Activated naive CD8-positive, alpha-beta T cell treated with anti-CD3 and anti-CD28 coated beads, Interleukin-2, amount 50 U/mL, for 24 hours (primary cell): ENCODE data around the gene OTX2.

Experiments used
- ATAC-seq: fragments of 150-1000 bp; cut with Tn5 transposase; one replicate; pipeline ENCODE4 v1.10.0; 2021
- DNase-seq: peaks from one replicate; pipeline ENCODE4 v3.0.0; 2021
- H3K27ac Mint-ChIP-seq: one replicate; pipeline ENCODE4 v1.8.0; 2021; ENCODE audit warnings: mild to moderate bottlenecking, mixed read lengths
- H3K27me3 Mint-ChIP-seq: one replicate; pipeline ENCODE4 v1.8.0; 2021; ENCODE audit warnings: mixed read lengths
- H3K36me3 Mint-ChIP-seq: one replicate; pipeline ENCODE4 v1.8.0; 2021; ENCODE audit warnings: low read depth, mixed read lengths
- H3K4me1 Mint-ChIP-seq: one replicate; pipeline ENCODE4 v1.8.0; 2021; ENCODE audit warnings: mixed read lengths
- H3K4me3 Mint-ChIP-seq: one replicate; pipeline ENCODE4 v1.8.0; 2021; ENCODE audit warnings: mild to moderate bottlenecking, moderate library complexity, mixed read lengths
- H3K9me3 Mint-ChIP-seq: one replicate; pipeline ENCODE4 v1.8.0; 2021; ENCODE audit warnings: mixed read lengths

Gene OTX2

DNA sequence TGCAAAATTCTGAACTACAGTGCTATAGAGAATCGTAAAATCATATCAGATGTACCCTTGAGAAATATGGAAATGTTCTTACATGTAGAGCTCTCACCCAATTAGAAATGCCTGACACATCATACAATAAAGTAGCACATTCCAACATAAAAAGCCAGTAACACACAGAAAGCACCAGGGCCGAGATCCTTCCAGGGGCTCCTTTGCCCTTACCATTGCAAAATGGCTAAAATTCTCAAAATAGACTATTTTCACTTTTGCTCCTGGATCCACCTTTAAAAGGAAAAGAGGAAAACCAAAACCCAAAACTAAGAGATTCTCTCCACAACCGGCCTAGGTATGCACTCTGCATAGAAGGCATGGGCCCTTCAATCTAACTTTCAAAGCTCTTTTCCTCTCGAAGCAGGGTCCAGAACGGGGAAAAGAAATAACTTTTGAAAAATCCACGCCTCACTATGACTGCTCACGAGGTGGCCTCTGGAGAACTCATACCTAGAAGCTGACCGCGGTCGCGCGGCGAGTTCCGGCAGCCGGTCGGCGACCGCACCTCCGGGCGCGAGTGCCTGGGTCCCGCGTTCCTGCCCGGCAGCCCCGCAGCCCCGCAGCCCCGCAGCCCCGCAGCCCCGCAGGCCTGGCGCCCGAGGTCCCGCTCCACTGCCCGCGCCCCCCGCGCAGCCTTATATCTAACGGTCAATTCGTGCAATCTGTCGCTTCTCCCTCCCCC is 2.7 kb downstream of the OTX2 start:
- Mint-ChIP-seq H3K36me3 (peaks cover 13% of the 10 kb centered on the region), H3K4me1 (peaks cover 28% of the 10 kb centered on the region), H3K4me3 (no peak overlapping the region), H3K27ac (no peak overlapping the region), H3K9me3 (peaks cover 13% of the 10 kb centered on the region), H3K27me3 (peaks cover 84% of the 10 kb centered on the region)
- ATAC-seq (no peak), DNase-seq (no peak)

DNA sequence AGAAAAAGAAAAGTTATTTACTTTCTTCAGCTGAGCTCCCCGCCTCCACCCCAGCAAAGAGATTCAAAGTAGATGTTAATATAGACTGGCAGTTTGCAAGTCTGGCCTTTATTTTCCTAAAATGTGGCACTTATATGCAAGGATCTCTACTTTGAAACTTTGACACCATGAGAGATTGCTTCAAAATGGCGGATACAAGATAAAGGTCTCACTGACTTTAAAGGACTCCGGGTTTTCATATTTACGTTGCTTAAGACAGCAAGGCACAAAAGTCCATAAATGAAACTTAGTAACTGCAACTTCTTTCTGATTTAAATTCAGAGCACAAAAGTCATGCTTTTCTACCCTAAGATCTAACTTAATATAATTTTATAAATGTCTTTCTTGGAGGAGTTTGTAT is 3.5 kb downstream of the OTX2 start:
- Mint-ChIP-seq H3K27me3 (peaks cover 88% of the 10 kb centered on the region), H3K27ac (no peak overlapping the region), H3K9me3 (peaks cover 13% of the 10 kb centered on the region)

DNA sequence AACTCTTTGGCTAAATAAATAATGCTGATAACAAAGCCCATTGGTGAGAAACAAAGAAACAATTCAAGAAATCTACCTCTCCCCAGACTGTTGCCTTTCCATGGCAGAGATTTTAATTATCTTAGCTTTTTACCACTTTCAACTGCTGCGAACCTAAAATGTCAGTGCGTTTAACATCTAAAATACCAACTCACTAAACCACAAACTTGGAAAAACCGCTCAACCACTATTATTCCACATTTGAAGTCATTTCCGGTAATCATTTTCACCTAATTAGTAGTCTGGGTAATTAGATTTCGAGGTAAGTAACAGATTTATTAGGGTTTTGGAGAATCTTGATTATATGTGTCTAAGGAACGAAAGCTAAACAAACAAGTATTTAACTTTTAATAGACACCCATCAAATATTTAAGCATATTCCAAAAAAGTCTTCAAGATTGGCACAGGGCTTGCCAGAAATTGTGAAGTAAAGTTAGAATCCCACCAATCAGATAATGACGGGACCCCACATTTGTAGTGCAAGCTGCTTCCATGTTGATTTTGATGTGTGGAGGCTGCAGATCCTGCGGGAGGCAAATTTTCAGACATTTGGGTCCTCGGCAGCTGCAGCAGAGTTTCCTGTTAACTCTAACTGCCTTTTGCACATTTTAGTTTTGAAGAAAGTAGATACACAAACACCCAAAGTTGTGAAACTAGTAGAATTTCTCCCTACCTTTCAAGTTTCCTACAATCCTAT is 4.1 kb downstream of the OTX2 start:
- Mint-ChIP-seq H3K27me3 (peaks cover 91% of the 10 kb centered on the region), H3K4me1 (peaks cover 27% of the 10 kb centered on the region), H3K36me3 (peaks cover 13% of the 10 kb centered on the region), H3K4me3 (no peak overlapping the region), H3K9me3 (peaks cover 13% of the 10 kb centered on the region), H3K27ac (no peak overlapping the region)
- no peak for DNase-seq
- ATAC-seq = no peak

More for the DNA sequence above, 3.5 kb downstream of the OTX2 start:
- DNase-seq (no peak), ATAC-seq (no peak)
- Mint-ChIP-seq H3K36me3 (peaks cover 13% of the 10 kb centered on the region), H3K4me1 (peaks cover 28% of the 10 kb centered on the region), H3K4me3 (no peak overlapping the region)

DNA sequence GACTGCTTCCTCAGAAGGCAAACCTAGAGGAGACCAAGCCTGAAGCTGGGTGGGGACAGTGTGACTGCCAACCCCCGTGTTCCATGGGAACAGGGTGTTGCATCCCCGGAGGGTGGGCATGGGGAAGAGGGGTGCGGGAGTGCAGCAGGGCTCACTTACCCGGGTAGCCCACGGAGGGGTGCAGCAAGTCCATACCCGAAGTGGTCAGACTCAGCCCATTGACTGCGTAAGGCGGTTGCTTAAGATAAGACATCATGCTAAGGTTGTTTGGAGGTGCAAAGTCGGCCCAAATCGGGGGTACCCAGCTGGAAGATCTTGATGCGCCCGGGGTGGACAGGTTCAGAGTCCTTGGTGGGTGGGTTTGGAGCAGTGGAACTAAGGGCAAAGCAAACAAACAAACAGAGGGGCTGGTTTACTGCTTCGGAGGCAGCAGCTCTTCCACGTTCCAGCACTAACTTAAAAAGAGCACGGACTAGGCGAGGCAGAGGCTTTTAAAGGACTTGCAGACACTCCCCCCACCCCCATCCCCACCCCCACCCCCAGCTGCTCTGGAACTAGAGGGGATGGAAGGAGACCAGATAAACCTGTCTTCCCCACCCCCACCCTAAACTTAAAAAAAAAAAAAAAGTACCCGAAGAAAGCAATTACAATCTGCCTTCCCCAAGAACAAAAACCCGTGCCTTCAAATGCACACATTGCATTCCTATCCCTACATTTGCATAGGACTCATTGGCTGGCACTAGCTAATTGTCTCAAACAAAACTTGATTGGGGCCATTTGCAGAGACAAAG is 4.9 kb downstream of the OTX2 start:
- no peak overlapping the region for H3K4me3 Mint-ChIP-seq
- H3K27ac Mint-ChIP-seq = no peak overlapping the region
- peaks cover 13% of the 10 kb centered on the region for H3K36me3 Mint-ChIP-seq
- H3K27me3 Mint-ChIP-seq = peaks cover 91% of the 10 kb centered on the region
- H3K9me3 Mint-ChIP-seq = peaks cover 13% of the 10 kb centered on the region
- ATAC-seq (no peak), DNase-seq (no peak)
- H3K4me1 Mint-ChIP-seq = peaks cover 25% of the 10 kb centered on the region

DNA sequence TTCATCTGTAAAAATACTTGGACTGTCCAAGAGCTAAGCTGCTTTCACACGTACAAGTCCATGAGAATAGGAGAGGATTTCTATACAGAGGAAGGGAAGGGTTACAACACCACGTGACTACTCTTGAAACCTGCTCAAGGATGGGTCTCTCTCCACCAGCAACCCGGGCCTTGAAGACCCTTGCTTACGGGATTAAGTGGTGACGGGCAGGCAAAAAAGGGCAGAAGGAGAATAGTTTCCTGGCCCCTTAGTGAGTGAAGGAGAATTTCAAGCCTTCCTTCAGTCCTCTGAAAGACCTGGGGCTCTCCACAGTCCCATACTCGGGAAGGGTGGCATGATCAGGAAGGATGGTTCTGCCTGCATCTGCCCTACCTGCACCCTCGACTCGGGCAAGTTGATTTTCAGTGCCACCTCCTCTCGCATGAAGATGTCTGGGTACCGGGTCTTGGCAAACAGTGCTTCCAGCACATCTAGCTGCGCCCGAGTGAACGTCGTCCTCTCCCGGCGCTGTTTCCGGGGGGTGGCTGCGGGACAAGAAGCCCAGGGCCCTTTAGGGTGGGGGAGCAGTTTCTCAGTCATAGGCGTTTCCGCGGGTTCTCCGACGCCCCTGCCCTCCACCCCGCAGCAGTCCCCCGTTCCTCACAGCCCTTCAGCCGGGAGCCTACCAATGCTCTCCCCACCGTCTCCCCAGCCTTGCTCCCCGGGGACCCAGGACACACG is 6.3 kb downstream of the OTX2 start:
- no peak overlapping the region for H3K4me3 Mint-ChIP-seq
- ATAC-seq (no peak), DNase-seq (no peak)
- peaks cover 93% of the 10 kb centered on the region for H3K27me3 Mint-ChIP-seq
- H3K9me3 Mint-ChIP-seq = peaks cover 7% of the 10 kb centered on the region
- H3K36me3 Mint-ChIP-seq = peaks cover 5% of the 10 kb centered on the region
- H3K27ac Mint-ChIP-seq = no peak overlapping the region
- peaks cover 19% of the 10 kb centered on the region for H3K4me1 Mint-ChIP-seq

DNA sequence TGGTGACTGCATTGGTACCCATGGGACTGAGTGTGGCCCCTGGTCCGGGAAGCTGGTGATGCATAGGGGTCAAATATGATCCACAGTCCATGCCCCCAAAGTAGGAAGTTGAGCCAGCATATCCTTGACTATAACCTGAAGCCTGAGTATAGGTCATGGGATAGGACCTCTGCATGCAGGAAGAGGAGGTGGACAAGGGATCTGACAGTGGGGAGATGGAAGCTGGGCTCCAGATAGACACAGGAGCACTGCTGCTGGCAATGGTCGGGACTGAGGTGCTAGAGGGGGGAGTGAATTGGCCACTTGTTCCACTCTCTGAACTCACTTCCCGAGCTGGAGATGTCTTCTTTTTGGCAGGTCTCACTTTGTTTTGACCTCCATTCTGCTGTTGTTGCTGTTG is 8.4 kb downstream of the OTX2 start:
- H3K27ac Mint-ChIP-seq = no peak overlapping the region
- no peak overlapping the region for H3K4me3 Mint-ChIP-seq
- H3K9me3 Mint-ChIP-seq = peaks cover 7% of the 10 kb centered on the region
- ATAC-seq (no peak), DNase-seq (no peak)
- peaks cover 12% of the 10 kb centered on the region for H3K4me1 Mint-ChIP-seq
- peaks cover 88% of the 10 kb centered on the region for H3K27me3 Mint-ChIP-seq
- H3K36me3 Mint-ChIP-seq = peaks cover 3% of the 10 kb centered on the region

DNA sequence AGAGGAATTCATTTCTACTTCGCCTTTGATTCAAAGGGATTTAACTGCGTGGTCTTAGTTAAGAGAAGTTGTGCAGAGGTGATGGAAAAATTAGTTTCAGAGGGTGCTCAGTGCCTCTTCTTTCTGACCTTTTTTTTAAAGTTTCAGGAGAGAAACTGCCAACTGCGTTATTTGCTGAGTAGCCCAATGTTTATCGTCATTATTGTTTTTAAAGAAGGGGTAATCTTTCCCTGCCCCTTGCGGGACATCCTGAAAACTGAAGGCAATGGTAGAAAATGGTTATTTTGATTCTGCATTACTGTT is 11.0 kb downstream of the OTX2 start:
- DNase-seq (no peak), ATAC-seq (no peak)
- no peaks in the 10 kb centered on the region for H3K36me3 Mint-ChIP-seq
- H3K27me3 Mint-ChIP-seq = peaks cover 85% of the 10 kb centered on the region
- H3K27ac Mint-ChIP-seq = no peak overlapping the region
- H3K4me3 Mint-ChIP-seq = no peak overlapping the region
- peaks cover 4% of the 10 kb centered on the region for H3K4me1 Mint-ChIP-seq
- peaks cover 3% of the 10 kb centered on the region for H3K9me3 Mint-ChIP-seq

DNA sequence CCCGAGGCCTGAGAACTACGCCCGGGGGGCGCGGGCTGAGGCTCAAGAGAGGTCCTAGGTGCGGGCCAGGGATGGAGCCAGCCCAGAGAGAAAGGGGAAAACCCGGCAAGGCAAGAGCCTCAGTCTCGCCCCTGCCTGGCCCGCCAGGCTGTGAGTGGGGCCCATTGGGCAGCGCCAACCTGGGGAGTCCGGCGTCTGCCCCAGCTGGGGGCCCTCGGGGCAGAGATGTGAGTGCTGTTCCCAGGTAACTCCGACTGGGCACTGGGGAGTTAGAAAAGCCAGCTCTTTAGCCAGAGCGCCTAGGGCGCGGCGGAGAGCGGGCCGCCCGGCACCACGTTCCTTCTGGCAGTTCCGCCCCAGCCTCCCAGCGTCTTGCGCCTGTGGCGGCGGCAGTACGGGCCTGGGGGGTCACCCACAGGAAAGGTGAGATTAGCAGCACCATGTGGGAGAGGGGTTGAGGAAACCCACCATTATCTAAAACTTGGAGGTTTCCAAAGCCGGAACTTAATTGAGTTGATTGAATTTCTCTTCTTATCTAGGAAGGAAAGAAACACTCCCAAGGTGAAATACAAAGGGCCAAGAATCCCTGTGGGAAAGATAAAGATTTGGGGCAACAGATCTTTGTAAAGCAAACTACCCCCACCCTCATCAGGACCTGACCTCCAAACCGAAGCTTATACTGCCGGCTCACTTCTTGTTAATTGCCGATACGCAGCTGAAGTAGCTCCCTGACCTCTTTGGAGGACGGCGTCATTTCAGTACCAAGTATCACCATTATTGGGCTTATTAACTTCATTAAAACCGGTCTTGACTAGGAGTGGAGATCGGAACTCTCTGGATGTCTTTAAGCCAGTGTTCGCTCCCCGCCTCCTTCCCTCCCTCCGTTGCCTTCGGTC is 11.6 kb downstream of the OTX2 start:
- no peak for ATAC-seq
- H3K36me3 Mint-ChIP-seq = no peaks in the 10 kb centered on the region
- peaks cover 83% of the 10 kb centered on the region for H3K27me3 Mint-ChIP-seq
- H3K4me1 Mint-ChIP-seq = peaks cover 4% of the 10 kb centered on the region
- no peaks in the 10 kb centered on the region for H3K9me3 Mint-ChIP-seq
- no peak for DNase-seq
- H3K27ac Mint-ChIP-seq = no peak overlapping the region
- H3K4me3 Mint-ChIP-seq = no peak overlapping the region

DNA sequence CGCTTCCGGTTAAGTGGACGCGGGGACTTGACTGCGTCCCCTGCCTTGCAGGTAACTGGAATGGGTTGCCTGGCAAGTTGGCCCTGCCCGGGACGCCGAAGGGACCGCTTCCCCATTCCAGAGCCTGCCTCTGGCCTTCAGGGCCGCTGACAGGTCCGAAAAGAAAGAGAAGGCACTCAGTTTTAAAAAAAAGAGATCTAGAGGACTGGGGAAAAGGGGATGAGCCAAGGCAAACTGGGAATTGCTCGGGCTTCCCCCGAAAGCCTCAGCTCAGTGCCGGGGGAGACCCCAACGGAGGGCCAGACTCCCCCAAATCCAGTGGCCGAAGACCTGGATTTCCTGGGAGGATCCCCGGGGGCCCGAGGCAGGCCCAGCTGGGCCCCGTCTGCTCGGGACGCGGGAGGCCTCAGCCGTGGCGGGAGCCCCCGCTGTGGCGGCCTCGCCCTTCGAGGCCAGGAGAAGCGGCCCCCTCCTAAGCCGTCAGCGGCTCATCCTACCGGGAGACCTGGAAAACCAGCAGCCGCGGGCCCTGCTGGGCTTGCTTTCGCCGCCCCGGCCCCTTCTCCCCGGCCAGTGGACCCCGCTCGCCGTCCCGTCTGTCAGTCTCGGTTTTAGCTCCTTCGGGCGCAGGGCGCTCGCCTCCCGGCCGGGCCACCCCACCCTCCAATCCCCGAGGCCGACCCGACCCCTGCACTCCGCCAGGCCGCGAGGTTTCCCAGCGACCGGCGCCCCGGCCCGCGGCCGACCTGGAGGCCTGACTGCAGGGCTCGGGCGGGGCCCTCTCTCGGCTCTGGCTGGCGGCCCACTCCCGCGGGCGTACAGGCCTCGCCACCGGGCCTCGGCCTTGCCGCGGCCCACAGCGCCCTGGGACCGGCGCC is 12.5 kb downstream of the OTX2 start:
- H3K36me3 Mint-ChIP-seq = no peaks in the 10 kb centered on the region
- no peaks in the 10 kb centered on the region for H3K9me3 Mint-ChIP-seq
- ATAC-seq = no peak
- DNase-seq = no peak
- H3K4me1 Mint-ChIP-seq = peaks cover 4% of the 10 kb centered on the region
- peaks cover 82% of the 10 kb centered on the region for H3K27me3 Mint-ChIP-seq
- no peak overlapping the region for H3K27ac Mint-ChIP-seq
- no peak overlapping the region for H3K4me3 Mint-ChIP-seq

DNA sequence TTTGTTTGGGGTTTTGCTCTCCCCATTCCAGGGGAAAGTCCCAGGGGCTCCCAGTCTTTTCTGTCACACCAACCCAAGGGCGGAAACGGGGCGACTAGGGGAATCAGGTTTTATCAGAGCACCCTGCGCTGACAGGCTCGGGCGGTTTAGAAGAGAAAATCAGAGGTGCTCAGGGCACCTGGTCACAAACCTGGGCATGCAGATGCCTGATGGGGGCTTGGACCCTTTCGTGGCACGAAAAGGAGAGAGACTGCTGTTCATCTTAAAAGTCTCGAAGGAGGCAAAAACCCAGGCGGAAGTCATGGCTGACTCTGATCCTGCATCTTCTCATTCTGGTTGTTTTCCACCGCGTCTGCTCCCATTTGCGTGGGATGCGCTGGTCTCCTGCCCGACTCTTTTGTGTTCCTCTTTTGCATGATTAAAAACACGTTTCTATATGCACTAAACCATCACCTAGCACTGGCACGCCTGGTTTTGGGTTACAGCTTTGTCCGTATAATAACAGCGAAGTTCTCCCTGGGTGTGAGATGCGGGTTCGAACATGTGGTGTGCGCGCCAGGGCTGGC is 13.2 kb downstream of the OTX2 start:
- H3K9me3 Mint-ChIP-seq = peaks cover 4% of the 10 kb centered on the region
- DNase-seq (no peak), ATAC-seq (no peak)
- no peak overlapping the region for H3K27ac Mint-ChIP-seq
- no peak overlapping the region for H3K4me3 Mint-ChIP-seq
- H3K27me3 Mint-ChIP-seq = peaks cover 82% of the 10 kb centered on the region
- peaks cover 4% of the 10 kb centered on the region for H3K4me1 Mint-ChIP-seq
- no peaks in the 10 kb centered on the region for H3K36me3 Mint-ChIP-seq

DNA sequence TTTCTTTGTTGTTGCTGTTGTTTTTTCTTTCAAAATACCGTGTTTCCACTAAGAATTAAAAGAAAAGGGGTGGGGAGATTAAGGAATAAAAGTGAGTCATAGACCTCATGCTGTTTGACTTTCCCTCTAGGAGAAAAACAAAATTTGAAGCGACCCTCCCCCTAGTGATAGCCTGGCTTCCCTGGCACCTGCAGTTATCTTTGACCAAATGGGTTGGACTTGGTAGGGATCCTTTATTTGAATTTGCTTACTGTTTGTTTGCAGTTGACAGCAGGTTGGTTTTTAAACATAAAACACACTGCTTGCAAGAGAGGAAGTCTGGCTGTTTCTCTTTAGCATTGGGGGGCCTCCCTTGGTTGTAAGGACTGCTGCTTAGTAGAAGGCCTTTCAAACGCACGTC is 14.0 kb downstream of the OTX2 start:
- peaks cover 4% of the 10 kb centered on the region for H3K4me1 Mint-ChIP-seq
- H3K4me3 Mint-ChIP-seq = no peak overlapping the region
- DNase-seq (no peak), ATAC-seq (no peak)
- H3K27me3 Mint-ChIP-seq = peaks cover 82% of the 10 kb centered on the region
- H3K36me3 Mint-ChIP-seq = no peaks in the 10 kb centered on the region
- no peak overlapping the region for H3K27ac Mint-ChIP-seq
- peaks cover 4% of the 10 kb centered on the region for H3K9me3 Mint-ChIP-seq

DNA sequence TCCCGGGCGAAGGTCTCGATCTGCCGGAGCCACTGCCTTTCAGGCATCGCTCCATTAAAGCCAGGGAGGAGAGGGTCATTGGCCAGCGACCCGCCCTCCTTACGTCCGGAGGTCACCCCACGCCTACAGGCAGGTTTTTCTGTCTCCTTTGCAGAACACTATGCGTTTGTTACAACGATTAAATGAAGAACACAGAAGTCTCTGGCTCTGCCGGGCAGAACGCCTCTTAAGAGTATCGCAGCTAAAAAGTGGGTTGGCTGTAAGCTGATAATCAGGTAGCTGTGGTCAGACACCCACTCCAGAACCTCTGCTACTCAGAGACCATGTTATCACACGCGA is 15.0 kb downstream of the OTX2 start:
- Mint-ChIP-seq H3K36me3 (no peaks in the 10 kb centered on the region), H3K27me3 (peaks cover 78% of the 10 kb centered on the region), H3K4me3 (no peak overlapping the region), H3K4me1 (peaks cover 4% of the 10 kb centered on the region), H3K27ac (no peak overlapping the region), H3K9me3 (peaks cover 4% of the 10 kb centered on the region)
- DNase-seq = no peak
- no peak for ATAC-seq
